ENCODE measurements around the gene NEGR1.

The NEGR1 gene

DNA sequence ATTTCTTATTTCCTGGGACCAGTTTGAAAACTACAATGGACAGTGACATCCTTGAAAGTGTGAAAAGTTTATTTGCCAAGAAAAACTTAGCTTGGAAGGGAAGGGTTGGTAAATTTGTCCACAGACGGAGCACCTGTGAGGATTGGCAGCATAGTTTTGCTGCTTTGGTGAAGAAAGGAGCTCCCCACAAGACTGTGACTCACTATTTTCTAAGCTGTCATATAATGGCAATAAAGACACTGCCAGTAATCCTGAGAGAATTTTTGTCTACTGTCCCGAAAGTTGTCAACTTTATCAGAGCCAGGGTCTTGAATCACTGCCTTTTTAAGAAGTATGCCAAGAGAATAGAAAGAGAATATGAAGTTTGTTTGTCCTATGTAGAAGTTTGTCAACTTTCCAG lies 230.8 kb downstream of the NEGR1 start:
- FAIRE-seq (no peak), DNase-seq (ENCODE audit: insufficient read length, low spot score) (no peak)

DNA sequence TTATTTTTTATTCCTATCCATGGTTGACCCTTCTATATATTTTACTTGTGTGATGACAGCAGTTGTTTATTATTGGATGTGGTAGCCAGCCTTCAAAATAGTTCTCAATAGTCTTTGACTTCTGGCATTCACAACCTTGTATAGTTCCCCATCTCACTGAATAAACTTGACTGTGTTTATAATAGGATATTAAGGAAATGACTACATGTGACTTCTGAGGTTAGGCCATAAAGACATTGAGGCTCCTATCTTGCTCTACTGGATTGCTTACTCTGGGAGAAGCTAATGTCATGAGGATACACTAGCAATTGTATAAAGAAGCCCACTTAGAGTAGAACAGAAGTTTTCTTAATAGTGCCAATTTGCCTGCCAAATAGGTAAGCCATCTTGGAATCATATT lies 231.8 kb downstream of the NEGR1 start:
- FAIRE-seq (no peak), DNase-seq (ENCODE audit: insufficient read length, low spot score) (no peak)

DNA sequence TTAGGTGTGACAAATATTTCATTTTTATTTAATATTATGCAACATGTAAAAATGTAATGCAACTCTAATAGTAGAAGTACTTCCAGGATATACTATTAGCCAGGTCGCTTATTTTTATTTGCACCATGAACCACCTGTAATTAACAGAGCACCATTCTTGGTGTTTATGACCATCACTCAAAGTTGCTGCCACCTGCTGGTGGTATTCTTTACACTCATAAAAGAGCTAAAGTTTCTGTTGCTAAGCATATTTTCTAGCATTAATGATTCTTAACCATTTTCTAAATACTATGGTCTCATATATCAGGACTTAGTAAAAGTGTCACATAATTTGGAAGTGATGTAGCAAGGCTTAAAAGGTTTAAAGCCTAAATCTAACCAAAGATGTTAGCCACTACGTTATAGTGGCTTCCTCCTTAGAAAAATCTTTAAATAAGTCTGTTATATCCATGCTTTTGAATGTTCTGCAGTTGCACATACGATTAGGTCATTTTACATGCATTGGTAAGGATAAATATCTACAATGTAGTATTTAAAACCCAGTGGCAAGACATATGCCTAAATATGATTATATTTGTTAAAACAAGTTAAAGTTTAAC lies 244.5 kb downstream of the NEGR1 start:
- DNase-seq (ENCODE audit: insufficient read length, low spot score) (no peak), FAIRE-seq (no peak)

DNA sequence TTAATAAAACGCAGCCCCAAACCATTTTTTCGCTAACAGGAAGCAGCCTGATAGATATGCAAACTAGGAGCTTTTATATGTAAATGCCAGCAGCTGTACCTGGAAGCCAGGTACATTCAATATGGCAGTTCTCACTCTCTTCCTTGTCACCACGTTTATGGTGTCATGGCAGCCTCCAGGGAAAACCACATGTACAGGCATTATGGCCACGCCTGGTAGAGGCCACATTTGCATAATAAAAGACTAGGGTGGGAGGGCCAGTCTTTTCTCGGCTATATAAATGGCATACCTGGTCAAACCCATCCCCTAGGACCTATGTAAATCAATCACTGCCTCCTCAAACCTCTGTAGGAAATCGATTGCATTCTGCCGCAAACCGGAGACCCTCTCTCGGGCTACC lies 247.5 kb downstream of the NEGR1 start:
- FAIRE-seq (no peak), DNase-seq (ENCODE audit: insufficient read length, low spot score) (no peak)

DNA sequence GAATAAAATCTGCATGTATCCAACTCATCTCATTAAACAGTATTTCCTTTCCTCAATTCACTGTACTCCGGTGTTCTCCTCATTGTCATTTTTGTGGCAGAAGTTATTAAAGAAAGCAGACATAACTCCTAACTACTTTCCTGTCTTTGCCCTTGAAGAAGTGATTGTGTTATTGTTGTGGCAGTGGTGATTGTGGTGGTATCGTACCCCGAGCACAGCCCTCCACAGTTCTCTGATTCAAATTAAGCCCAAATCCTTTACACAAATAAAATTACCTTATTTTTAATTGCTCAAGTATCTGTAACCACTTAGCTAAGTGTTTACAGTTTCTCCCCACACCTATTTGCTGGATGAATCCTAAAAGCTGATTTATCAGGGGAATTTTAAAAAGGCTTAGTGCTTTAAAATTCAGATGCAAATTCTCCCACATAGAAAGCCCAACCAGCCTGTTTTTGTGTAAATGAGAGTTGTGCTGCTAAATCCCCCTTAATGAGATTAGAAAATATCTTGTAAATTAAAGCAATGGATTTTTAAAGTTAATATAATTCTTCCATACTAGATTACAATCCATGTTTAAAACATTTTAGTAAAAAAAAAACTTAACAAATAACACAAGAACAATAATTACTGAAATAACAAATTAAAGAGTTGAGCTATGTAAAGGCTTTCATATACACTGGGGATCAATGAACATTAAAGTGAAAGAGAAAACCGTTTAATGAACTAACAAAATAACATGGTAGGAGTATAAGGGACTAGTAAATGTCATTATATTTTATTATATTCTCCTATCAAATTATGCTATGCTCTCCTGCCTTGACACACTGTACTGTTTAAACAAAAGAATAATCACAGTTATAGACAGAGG lies 259.0 kb downstream of the NEGR1 start:
- DNase-seq (ENCODE audit: insufficient read length, low spot score) = no peak
- FAIRE-seq = no peak

DNA sequence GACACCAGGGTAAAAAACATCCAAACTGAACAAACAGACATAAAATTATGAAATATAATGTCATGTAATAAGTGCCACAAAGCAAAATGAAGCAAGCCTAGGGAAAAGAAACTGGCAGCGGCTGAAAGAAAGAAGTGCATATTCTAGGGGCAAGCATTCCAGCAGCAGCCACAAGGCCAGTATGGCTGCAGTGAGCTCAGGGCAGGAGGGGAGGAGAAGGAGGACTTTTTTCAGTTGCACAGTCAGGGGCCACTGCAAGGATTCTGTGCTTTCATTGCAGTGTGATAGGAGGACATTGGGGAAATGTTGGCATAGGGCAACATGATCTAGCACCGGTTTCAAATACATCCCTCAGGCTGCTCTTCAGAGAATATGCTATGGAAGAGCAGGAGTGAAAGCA lies 263.8 kb downstream of the NEGR1 start:
- no peak for FAIRE-seq
- DNase-seq (ENCODE audit: insufficient read length, low spot score) = no peak

DNA sequence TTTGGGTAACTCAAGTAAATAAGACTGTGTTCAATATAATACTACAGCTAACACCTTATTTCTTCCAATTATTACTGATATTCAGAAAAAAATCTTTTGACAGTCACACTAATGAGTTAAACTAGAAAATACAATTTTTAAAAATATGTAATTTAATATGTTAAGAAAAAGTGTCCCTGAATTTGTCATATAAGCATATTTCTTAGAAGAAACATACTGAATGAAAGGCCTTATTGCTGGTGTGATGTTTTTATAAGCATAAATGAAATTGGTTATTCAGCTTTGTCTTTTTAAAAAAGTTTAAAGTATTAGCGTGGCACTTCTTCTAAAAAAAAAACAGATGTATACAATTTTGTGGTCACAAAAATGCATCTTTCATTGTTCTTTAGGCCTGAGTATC lies 267.3 kb downstream of the NEGR1 start:
- FAIRE-seq (no peak), DNase-seq (ENCODE audit: insufficient read length, low spot score) (no peak)

DNA sequence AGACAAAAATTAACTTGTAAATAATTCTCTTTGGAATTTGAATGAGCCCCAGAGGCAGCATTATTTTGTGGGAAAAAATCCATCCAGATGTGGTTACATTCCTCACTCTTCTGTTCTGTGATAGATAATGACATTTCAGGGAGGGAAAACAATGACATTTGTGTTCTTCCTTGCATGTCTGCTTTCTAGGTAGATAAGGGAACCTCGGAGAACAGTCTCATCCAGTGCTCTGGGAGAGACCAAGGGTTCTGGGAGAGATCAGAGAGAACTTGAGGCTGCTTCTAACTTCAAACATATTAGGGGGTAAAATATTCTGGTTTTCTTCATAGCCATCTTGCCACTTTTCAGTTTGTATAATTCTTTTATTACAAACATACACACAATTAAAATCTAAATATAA lies 269.2 kb downstream of the NEGR1 start:
- no peak for DNase-seq (ENCODE audit: insufficient read length, low spot score)
- no peak for FAIRE-seq

DNA sequence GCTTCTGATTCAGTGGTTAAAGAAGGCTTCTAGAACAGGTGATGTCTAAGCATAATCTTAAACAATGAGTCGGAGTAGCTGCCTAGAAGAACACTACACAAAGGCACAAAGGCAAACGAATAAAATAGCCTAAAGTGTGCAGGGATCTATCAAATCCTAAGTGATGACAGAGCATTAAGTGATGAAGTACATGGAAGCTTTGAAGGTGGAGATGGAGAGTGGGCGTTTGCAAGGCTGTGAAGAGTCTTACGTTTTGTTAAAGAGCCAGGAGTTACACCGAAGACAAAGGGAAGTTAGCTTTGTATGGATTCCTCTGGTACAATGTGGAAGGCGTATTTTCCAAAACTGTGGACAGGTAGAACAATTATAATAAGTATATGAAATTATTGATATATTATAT lies 270.6 kb downstream of the NEGR1 start:
- FAIRE-seq (no peak), DNase-seq (ENCODE audit: insufficient read length, low spot score) (no peak)

DNA sequence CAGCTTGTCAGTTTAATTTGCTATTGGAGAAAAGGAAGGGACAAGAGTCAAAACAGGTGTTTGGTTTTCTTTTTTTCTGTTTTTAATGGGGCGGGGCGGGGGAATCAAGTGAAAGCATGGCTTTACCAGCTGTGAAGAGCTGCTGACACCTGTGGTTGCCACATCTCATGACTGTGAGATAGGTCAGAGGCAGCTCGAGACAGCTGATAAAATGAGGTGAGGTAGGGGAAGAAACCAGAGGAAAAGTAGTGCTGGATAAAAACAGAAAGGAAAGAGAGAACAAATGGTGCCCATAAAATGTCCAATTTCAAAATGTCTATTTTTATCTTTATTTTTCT lies 272.3 kb downstream of the NEGR1 start:
- DNase-seq (ENCODE audit: insufficient read length, low spot score) = no peak
- FAIRE-seq = no peak

DNA sequence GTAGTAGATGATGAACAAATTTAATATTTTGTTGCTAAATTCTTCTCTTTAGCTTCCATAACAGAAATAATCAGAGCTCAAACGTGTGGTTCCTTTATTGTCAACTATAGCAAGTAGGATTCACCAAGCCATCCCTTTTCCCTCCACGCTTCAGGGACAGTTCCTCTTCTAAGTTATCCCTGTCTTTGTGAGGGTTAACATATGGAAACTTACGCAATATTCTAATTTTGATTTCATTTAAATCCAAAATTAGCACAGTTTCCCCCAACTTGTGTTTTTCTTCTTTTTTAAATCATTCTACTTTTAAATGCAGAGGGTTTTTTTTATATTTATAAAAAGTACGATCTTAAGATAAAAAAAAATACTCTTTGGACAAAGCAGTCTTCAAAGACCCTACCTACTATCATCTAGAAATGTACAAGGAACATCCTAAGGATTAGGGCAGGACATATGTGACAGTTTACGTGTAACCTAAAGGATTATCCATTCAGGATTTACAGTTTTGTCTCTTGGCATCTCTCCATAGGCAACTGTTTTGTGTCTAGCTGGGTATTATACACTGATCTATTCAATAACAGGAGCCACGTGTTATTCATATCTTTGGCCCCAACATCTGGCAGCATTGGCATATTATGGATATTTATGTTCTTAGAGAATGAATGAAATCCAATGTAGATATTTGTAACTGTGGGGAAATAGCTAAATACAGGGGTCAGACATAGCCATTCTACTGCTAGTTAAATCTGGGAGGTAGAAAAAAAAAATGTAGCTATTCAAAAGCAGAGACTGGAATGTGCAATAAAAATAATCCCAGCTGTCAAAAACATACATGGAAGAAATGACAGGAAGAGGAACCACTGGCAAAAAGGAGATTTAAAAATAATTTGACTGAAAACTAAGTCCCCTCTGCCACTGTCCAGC lies 272.9 kb downstream of the NEGR1 start:
- no peak for DNase-seq (ENCODE audit: insufficient read length, low spot score)
- FAIRE-seq = no peak

DNA sequence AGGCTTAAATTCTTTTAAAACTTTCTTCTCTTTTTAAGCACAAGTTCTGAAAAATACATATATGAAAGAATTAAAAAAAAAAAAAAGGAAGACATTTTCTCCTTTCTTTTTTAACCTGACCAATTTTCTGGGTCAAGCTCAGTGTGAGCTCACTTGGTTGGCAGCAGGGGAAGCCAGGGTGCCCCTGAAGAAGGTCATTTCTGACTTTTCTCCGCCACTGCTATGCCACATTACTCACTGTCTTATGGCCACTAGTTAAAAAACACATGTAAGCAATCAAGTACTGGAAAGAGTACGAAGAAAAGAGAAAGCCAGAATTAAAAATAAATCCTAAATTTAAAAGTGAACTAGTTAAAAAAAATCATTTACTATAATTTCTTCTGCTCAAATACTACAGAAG lies 275.0 kb downstream of the NEGR1 start:
- FAIRE-seq (no peak), DNase-seq (ENCODE audit: insufficient read length, low spot score) (no peak)

DNA sequence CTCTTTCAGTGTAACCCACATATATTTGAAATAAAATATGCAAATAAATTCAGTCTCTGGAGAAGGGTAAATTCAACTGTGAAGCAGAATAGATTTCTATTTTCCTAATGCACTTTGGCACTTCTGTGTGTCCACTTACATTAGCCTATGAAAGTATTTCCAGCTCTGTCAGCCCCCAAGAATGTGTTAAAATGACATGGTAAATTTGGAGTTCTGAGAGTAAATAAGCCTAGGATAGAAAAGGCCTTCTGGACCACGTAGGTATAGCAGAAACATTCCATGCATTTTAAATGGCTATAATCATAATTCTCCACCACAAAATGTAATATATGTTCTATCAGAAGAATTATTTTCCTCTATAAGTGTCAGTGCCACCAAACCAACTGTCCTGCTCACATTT lies 276.2 kb downstream of the NEGR1 start:
- DNase-seq (ENCODE audit: insufficient read length, low spot score) = no peak
- FAIRE-seq = no peak

DNA sequence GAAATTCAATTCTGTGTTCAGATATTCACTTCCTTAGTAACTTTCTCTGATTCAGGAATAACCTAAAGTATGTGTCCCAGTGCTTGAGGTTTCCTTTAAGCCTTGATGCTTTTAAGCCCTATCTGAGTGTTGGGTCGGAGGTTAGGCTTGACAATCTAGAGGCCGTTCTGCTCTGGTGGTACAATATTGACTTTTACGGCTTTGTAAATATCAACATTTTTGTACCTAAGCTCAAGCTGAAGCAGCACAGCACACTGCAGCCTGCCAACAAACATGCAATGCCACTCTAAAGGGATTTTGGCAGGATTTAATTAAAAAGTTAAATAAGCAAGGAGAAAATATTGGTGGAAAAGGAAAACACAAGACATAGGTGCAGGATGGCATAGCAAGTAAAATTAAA lies 279.2 kb downstream of the NEGR1 start:
- FAIRE-seq (no peak), DNase-seq (ENCODE audit: insufficient read length, low spot score) (no peak)

DNA sequence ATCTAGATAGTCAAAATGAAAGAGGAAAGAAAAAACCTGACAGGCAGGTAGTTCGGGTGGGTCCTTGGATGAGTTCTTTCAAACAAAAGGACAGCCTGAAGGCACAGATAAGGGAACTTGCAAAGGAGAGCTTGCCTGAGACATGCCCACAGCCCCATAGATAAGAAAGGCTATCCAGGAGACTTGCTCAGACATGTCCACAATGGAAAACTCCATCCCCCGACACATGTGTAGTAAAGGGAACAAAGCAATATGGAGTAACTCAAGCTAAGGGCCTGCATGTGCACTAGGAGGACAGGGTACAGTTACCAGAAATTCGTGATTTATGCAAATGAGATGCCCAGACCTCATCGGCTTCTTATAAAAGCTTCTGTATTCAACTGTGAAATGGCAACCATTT lies 281.5 kb downstream of the NEGR1 start:
- DNase-seq (ENCODE audit: insufficient read length, low spot score) (no peak), FAIRE-seq (no peak)

DNA sequence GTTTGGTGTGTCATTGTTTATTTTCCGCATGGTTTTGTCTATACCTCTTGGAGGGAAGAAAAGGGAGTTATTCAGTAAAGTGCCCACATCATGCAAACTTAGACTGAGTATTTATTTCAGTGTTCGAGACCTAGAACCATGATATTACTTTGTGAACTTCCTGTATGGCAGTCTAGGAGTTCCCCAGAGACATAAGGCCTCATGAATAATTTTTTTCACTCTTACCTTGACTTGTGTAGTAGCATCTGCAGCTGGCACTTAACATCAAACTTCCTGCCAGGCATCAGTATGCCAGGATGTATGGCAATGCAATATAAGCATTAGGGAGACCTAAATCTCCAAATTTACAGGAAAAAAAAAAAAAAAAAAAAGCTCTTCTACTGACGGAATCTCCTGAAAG lies 287.7 kb downstream of the NEGR1 start:
- FAIRE-seq (no peak), DNase-seq (ENCODE audit: insufficient read length, low spot score) (no peak)

DNA sequence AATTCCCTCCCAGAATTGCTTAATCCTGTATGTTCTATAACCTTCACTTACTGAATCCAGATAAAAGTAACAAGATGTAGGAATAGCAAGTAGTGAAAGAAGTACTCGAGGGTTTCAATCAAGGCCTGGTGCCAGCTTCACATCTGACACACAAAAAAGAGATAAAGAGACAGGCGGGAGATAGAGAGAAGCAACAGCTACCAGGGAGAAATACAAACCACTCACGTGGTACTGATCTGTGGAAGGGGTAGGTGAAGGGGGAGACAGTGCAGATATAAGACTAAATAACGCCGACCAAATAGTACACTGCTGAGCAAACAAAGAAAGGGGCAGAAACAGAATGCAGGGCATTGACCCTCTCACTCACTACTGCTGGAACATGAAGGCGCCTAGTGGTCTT lies 295.2 kb downstream of the NEGR1 start:
- FAIRE-seq = no peak

DNA sequence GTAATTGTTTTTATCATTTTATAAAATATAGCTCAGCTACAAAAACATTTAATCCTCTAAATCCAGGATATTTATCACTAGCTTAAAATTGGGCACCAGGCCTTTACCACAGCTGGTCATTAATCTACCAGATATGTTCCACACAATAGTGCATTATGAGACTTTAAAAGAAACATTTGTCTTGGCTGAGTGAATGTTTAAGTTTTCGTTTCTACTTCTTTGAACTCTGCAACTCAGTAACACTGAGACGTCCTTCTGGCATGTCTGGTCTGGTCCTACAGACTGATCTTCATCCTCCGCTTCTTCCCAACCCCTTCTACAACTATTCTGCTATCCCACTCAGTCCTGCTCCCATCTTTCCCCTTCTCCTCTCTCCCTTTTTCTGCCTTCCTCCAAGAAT lies 296.2 kb downstream of the NEGR1 start:
- FAIRE-seq = no peak

More for the DNA sequence above, 295.2 kb downstream of the NEGR1 start:
- no peak for DNase-seq (ENCODE audit: insufficient read length, low spot score)

DNA sequence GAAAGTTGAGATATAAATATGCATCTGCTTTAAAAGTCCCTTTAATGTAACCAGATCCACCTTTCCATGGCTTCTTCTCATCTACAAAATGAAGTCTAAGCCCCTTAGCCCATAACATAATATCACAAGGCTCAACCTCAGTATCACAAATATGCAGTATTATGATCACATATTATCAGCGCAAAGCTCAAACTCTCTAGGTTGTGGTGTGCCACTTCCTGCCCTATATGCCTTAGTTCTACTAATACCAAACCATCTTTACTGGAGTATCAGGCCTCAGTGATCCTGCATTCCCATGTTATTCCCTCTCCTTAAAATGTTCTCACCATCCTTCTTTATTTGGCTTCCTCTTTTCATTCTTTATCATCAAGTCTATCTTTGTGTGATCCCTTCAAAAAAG lies 301.8 kb downstream of the NEGR1 start:
- FAIRE-seq = no peak
- no peak for DNase-seq (ENCODE audit: insufficient read length, low spot score)

More for the DNA sequence above, 296.2 kb downstream of the NEGR1 start:
- no peak for DNase-seq (ENCODE audit: insufficient read length, low spot score)

DNA sequence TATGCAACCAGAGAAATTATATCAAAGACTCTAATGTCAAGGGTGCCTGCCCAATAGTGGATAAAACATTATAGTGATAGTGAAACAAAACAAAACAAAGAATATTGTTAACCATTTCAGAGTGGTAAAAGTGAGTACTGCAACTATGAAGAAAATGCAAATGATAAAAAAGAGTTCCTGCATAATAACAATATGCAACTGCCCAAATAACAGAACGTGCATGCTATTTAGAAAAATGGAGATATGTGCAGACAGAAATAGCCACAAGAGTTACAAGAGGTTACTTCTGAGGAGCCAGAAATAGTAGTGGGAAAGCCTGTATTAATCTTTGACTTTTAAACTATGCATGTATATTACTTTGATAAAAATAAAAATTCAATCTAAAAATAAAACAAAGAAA lies 302.5 kb downstream of the NEGR1 start:
- FAIRE-seq (no peak), DNase-seq (ENCODE audit: insufficient read length, low spot score) (no peak)

DNA sequence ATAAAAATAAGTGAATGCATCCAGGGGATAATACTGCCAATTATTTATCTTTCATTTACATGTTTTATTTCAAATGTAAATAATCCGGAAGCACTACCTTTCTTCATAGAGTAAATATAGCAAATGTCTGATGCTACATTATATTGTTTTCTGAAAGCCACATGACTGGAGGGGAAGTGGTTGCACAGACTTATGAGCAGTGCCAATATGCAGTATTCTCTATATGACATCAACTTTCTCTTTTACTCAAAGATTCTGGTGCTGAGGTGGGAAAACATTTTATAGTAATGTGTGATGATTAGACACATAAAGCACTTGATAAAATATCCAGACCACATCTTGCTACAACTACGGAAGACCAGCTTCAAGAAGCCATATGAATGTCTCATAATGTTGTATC lies 314.7 kb downstream of the NEGR1 start:
- DNase-seq (ENCODE audit: insufficient read length, low spot score) (no peak), FAIRE-seq (no peak)

DNA sequence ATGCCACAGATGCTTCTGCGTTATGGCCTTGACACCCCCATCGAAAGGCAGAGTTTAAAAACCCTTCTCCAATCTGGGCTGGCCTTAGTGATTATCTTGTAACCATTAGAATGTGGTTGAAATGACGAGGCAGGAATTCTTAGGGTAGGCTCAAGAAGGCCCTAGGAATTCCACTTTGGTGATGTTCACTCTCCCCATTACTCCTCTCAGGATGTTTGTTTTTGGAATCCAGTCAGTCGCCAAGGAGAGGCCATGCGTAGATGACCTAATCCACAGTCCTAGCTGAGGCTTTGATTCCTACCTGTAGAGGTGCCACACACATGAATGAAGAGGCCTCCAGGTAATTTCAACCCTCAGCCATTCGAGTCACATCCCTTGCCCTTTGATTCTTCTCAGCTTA lies 318.2 kb downstream of the NEGR1 start:
- no peak for DNase-seq (ENCODE audit: insufficient read length, low spot score)
- no peak for FAIRE-seq
